B cell (primary cell): Measurements from ENCODE around the gene HSDL2. TPM values are rescaled to one million over a fixed set of nuclear protein-coding genes. Genes with fewer than 3 reads are reported as not detected.

ENCODE experiments used
- ATAC-seq: fragments of 200-7000 bp; cut with Tn5 transposase; one replicate; pipeline ENCODE4 v1.10.0; 2021; ENCODE audit warnings: low read depth, mild to moderate bottlenecking, moderate number of reproducible peaks, moderate library complexity
- CTCF ChIA-PET: fragments of 350-600 bp; sonication (Branson Sonifier 250); formaldehyde crosslinking; loops from one replicate; lab custom pipeline; 2021; ENCODE audit warnings: antibody characterized with exemption, inconsistent platforms; lab: Charles Lee
- POLR2A ChIA-PET: fragments of 350-600 bp; sonication (Branson Sonifier 250); formaldehyde crosslinking; loops from one replicate; lab custom pipeline; 2021; ENCODE audit warnings: antibody characterized with exemption; lab: Charles Lee
- DNase-seq: peaks from one replicate; pipeline ENCODE4 v3.0.0; 2013
- H2AFZ ChIP-seq: 2 replicates; pipeline ENCODE4 v1.6.1; 2012; ENCODE audit warnings: mild to moderate bottlenecking, low read depth, low read length; ENCODE audit not compliant: insufficient read depth, poor library complexity, severe bottlenecking
- H3K27ac ChIP-seq, 2 donors: 1 replicate in 1 of 2; 2 replicates in 1 of 2; pipeline ENCODE4 v1.5.1; 2012 to 2013; ENCODE audit warnings: low read length in 2 of 2, mild to moderate bottlenecking in 2 of 2, moderate library complexity in 1 of 2
- H3K27me3 ChIP-seq, 4 experiments: fragments of 200-600 bp in 1 of 4; sonication (generic) in 1 of 4; replicated peaks in 1 of 4; 1 replicate in 2 of 4; 2 replicates in 2 of 4; pipeline versions ENCODE4 v1.6.1 to v1.7.0; 2013 to 2016; ENCODE audit warnings: low read length in 3 of 4, mild to moderate bottlenecking in 2 of 4, mixed read lengths in 1 of 4, moderate library complexity in 1 of 4; ENCODE audit not compliant: insufficient read depth in 4 of 4, control insufficient read depth in 3 of 4; ENCODE audit errors: control extremely low read depth in 1 of 4
- H3K36me3 ChIP-seq, 2 experiments: replicated peaks in 1 of 2; 1 replicate in 1 of 2; 2 replicates in 1 of 2; pipeline versions ENCODE4 v1.6.1 to v1.7.1; 2013; ENCODE audit warnings: low read length in 1 of 2; ENCODE audit not compliant: insufficient read depth in 2 of 2, control insufficient read depth in 1 of 2; ENCODE audit errors: control extremely low read depth in 1 of 2, extremely low read depth in 1 of 2
- H3K4me1 ChIP-seq, 2 donors: fragments of 200-600 bp in 1 of 2; sonication (generic) in 1 of 2; 1 replicate in 1 of 2; 2 replicates in 1 of 2; pipeline versions ENCODE4 v1.5.1 to v1.6.1; 2013 to 2017; ENCODE audit warnings: low read length in 2 of 2; ENCODE audit not compliant: control insufficient read depth in 2 of 2, insufficient read depth in 2 of 2
- H3K4me2 ChIP-seq: replicated peaks from 2 replicates; pipeline ENCODE3; 2012; ENCODE audit warnings: mild to moderate bottlenecking, low read depth, low read length; ENCODE audit not compliant: poor library complexity, severe bottlenecking
- H3K4me3 ChIP-seq, 5 experiments: fragments of 200-600 bp in 1 of 5; sonication (generic) in 1 of 5; 1 replicate in 3 of 5; 2 replicates in 2 of 5; pipeline versions ENCODE4 v1.5.1 to v1.7.0; 2011 to 2016; ENCODE audit warnings: low read length in 4 of 5, mild to moderate bottlenecking in 4 of 5, low read depth in 2 of 5, control low read depth in 1 of 5, moderate library complexity in 1 of 5; ENCODE audit not compliant: insufficient read depth in 1 of 5; ENCODE audit errors: control extremely low read depth in 1 of 5, extremely low read depth in 1 of 5
- H3K79me2 ChIP-seq: fragments of 200-600 bp; sonication (generic); one replicate; pipeline ENCODE4 v1.6.0; 2016; ENCODE audit warnings: low read length; ENCODE audit not compliant: control insufficient read depth, insufficient read depth
- H3K9ac ChIP-seq: fragments of 200-600 bp; sonication (generic); 2 replicates; pipeline ENCODE4 v1.6.1; 2017; ENCODE audit warnings: mild to moderate bottlenecking, low read length, moderate library complexity
- H3K9me3 ChIP-seq, 3 donors: one replicate each; pipeline versions ENCODE4 v1.6.1 to v1.7.1; 2013; ENCODE audit warnings: low read length in 2 of 3; ENCODE audit not compliant: control insufficient read depth in 2 of 3, insufficient read depth in 1 of 3; ENCODE audit errors: control extremely low read depth in 1 of 3
- H4K20me1 ChIP-seq: 2 replicates; pipeline ENCODE4 v1.6.0; 2012; ENCODE audit warnings: mild to moderate bottlenecking, low read length; ENCODE audit not compliant: insufficient read depth, control insufficient read depth, poor library complexity, severe bottlenecking
- H3K27ac Mint-ChIP-seq: one replicate; pipeline ENCODE4 v1.8.0; 2021; ENCODE audit warnings: mixed read lengths
- H3K27me3 Mint-ChIP-seq: one replicate; pipeline ENCODE4 v1.8.0; 2021; ENCODE audit warnings: mixed read lengths
- H3K4me1 Mint-ChIP-seq: one replicate; pipeline ENCODE4 v1.8.0; 2021; ENCODE audit warnings: mixed read lengths
- H3K4me3 Mint-ChIP-seq: one replicate; pipeline ENCODE4 v1.8.0; 2021; ENCODE audit warnings: mixed read lengths
- H3K9me3 Mint-ChIP-seq: one replicate; pipeline ENCODE4 v1.8.0; 2022; ENCODE audit warnings: mixed read lengths; ENCODE audit not compliant: insufficient read depth
- CTCF ChIP-seq: fragments of 200-600 bp; IDR thresholded peaks from one replicate; pipeline ENCODE4 v1.8.0; 2022; ENCODE audit warnings: antibody characterized with exemption, mild to moderate bottlenecking
- EZH2 ChIP-seq: IDR thresholded peaks from 2 replicates; pipeline ENCODE4 v1.6.1; 2012; ENCODE audit warnings: borderline replicate concordance, low read depth, mild to moderate bottlenecking, moderate library complexity, low read length; ENCODE audit not compliant: insufficient read depth, poor library complexity, severe bottlenecking
- WGBS: methylation state at CpG from one replicate; pipeline ENCODE4 v1.1.5; 2013; ENCODE audit warnings: missing lambda C conversion rate; ENCODE audit not compliant: insufficient coverage; 5-methylcytosine and 5-hydroxymethylcytosine counted together
- intact Hi-C: fragments of 100-400 bp; cut with micrococcal nuclease; formaldehyde crosslinking; loops from one replicate; pipeline ENCODE4 v1.10.0; 2022
- polyA plus RNA-seq: library from polyadenylated mRNA; depleted of rRNA; stranded (reverse); fragments of >200 nt; gene quantifications from 2 replicates; pipeline ENCODE4 v1.2.3, GENCODE V29; 2012
- total RNA-seq, 2 donors: library from RNA; stranded (reverse); fragments of 120-200 nt in 1 of 2; gene quantifications; 1 replicate in 1 of 2; 2 replicates in 1 of 2; pipeline versions ENCODE4 v1.2.3 to v1.2.4, GENCODE V29; 2013 to 2022

Gene HSDL2
- total and polyA plus RNA-seq, 2 donors (not counting 1 experiment from before 2014, with no cell fraction given): 5.8 to 11.7 TPM

GRCh38 chr9:112355427-112355897, 24.4 kb upstream of the HSDL2 start:
- H2AFZ ChIP-seq: no peak overlapping the region
- DNase-seq: no peak
- no peak overlapping the region for H3K4me3 ChIP-seq
- POLR2A ChIA-PET: no interaction called here
- no peak overlapping the region for H3K27ac ChIP-seq
- WGBS: 87% methylated on average over 3 of the region's 8 CpGs
- H3K27ac Mint-ChIP-seq: no peak overlapping the region
- TF ChIP-seq EZH2 (no peak), CTCF (no peak)
- no peaks in the 10 kb centered on the region for H3K4me1 Mint-ChIP-seq
- H3K27me3 ChIP-seq: no peaks in the 10 kb centered on the region
- H3K9me3 ChIP-seq: no peaks in the 10 kb centered on the region
- no peak overlapping the region for H3K4me3 Mint-ChIP-seq
- no peaks in the 10 kb centered on the region for H3K4me1 ChIP-seq
- CTCF ChIA-PET: interaction anchor here (0.7 kb wide), 2 partner anchors 581 to 945 kb away, joined by 3 to 5 read pairs; no protein-coding TSS in a partner anchor
- no peaks in the 10 kb centered on the region for H3K9me3 Mint-ChIP-seq
- ATAC-seq: no peak
- no peak overlapping the region for H3K9ac ChIP-seq
- H3K4me2 ChIP-seq: no peak overlapping the region
- intact Hi-C loops: no loop called here
- no peaks in the 10 kb centered on the region for H3K27me3 Mint-ChIP-seq
- no peaks in the 10 kb centered on the region for H3K79me2 ChIP-seq
- no peaks in the 10 kb centered on the region for H4K20me1 ChIP-seq
- H3K36me3 ChIP-seq: no peaks in the 10 kb centered on the region

- Histone ChIP-seq H3K27ac (no peak overlapping the region), H3K79me2 (no peaks in the 10 kb centered on the region), H3K4me2 (no peak overlapping the region), H3K4me1 (peaks cover 0 to 5% of the 10 kb centered on the region in 2 donors), H3K9me3 (no peaks in the 10 kb centered on the region), H3K36me3 (no peaks in the 10 kb centered on the region), H3K27me3 (no peaks in the 10 kb centered on the region), H2AFZ (no peak overlapping the region), H4K20me1 (no peaks in the 10 kb centered on the region), H3K4me3 (no peak overlapping the region), H3K9ac (no peak overlapping the region)
- TF ChIP-seq CTCF (no peak), EZH2 (no peak)
- Mint-ChIP-seq H3K9me3 (peaks cover 2% of the 10 kb centered on the region), H3K4me3 (no peak overlapping the region), H3K27ac (no peak overlapping the region), H3K4me1 (peaks cover 3% of the 10 kb centered on the region), H3K27me3 (no peaks in the 10 kb centered on the region)
- intact Hi-C loops: loop anchor here (2.0 to 5.0 kb wide), 2 partner anchors 533 to 763 kb away; no protein-coding TSS in a partner anchor
- DNase-seq: no peak
- ATAC-seq: no peak
- WGBS: 93% methylated on average over 3 of the region's 5 CpGs
- ChIA-PET CTCF (interaction anchor here (0.6 to 6.4 kb wide), 29 partner anchors 9 to 763 kb away, joined by 3 to 143 read pairs (median 4); partner anchors contain the start of gene HSDL2), POLR2A (interaction anchor here (0.6 to 0.7 kb wide), 2 partner anchors 208 to 284 kb away, joined by 3 to 7 read pairs; no protein-coding TSS in a partner anchor)
Measured at GRCh38 chr9:112360047-112360804, 19.7 kb upstream of the HSDL2 start.
